H1 (cell line): ENCODE data around the gene TSPEAR. TPM values are rescaled to one million over a fixed set of nuclear protein-coding genes. Genes with fewer than 3 reads are reported as not detected.

ENCODE experiments used
- SAP30 ChIP-seq: fragments of 300-600 bp; sonication (generic); IDR thresholded peaks from 2 replicates; pipeline ENCODE4 v1.7.1; 2012; ENCODE audit warnings: low read length, moderate library complexity, mild to moderate bottlenecking, inconsistent platforms; ENCODE audit not compliant: insufficient read depth, insufficient replicate concordance
- TEAD4 ChIP-seq: IDR thresholded peaks from 2 replicates; pipeline ENCODE4 v1.6.1; 2012; ENCODE audit warnings: low read depth, low read length, inconsistent platforms, mixed read lengths
- polyA plus RNA-seq, 7 experiments: library from polyadenylated mRNA; depleted of rRNA in 3 of 7; stranded (reverse) in 5 of 7; unstranded in 2 of 7; fragments of >200 nt in 5 of 7; fragments of 200-250 nt in 2 of 7; gene quantifications; 1 replicate in 5 of 7; 2 replicates in 1 of 7; 4 replicates in 1 of 7; pipeline versions ENCODE4 v1.2.1 to v1.2.3, GENCODE V29; 2011 to 2013; ENCODE audit warnings: missing spikeins in 2 of 7, mixed read lengths in 2 of 7
- total RNA-seq: library from RNA; stranded (reverse); fragmentation: NEBNext Ultra II Directional; extraction: Animal tissue kit (Norgen Biotek cat#: 25700); gene quantifications from 2 replicates; pipeline ENCODE4 v1.2.1, GENCODE V29; 2021
- TF ChIP-seq, protein P1 (sequence below): IDR thresholded peaks from 2 replicates; pipeline ENCODE4 v1.6.1; 2011; ENCODE audit warnings: low read depth, mild to moderate bottlenecking, low read length; ENCODE audit not compliant: insufficient read depth

TSPEAR gene
- total and polyA plus RNA-seq, 2 of the 8 experiments (the other 6 are each of a cell fraction or from before 2014, with no cell fraction given): 0.58 to 0.89 TPM

DNA sequence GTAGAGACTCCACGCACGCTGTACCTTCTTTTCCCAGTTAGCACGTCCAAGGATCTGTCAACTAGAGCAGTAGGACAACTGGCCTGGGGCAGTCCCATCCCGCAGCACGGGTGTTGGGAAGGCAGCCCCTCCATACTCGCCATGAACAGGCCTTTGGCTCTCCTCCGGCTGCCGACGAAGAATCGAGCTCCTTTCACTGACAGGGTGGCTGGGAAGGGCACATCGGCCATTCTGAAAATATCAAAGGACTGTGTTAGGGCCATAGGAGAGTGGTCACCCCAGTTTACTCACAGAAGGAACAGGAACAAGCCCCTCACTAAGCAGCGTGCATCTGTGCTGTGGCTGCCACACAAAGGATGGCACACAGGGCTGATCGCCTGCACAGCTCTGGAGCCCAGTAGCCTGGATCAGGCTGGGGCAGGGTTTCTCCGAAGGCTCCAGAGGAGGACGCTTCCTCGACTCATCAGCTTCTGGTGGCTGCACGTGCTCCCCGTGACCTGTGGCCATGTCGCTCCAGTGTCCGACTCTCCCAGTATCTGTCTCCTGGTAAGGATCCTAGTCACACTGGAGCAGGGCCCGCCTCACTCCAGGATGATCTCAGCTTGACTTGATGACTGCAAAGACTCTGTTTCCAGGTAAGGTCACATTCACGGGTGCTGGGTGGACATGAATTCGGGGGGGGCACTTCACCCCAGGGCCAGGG lies 180.3 kb downstream of the TSPEAR start (continued):
- TF ChIP-seq TEAD4: no peak
- TF ChIP-seq, protein P1, sequence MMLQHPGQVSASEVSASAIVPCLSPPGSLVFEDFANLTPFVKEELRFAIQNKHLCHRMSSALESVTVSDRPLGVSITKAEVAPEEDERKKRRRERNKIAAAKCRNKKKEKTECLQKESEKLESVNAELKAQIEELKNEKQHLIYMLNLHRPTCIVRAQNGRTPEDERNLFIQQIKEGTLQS: no peak
- TF ChIP-seq SAP30: no peak
